Hepatocyte (in vitro differentiated cells): ENCODE data around the gene DACT2. TPM values are rescaled to one million over a fixed set of nuclear protein-coding genes. Genes with fewer than 3 reads are reported as not detected.
A peak's percentile ranks its signal among the peaks of the same experiment; 100 is the strongest.

Experiments
- DNase-seq: peaks from one replicate; pipeline ENCODE4 v3.0.0-alpha.2; 2016; ENCODE audit warnings: low spot score
- H2AFZ ChIP-seq: fragments of 200-600 bp; sonication (generic); 2 replicates; pipeline ENCODE4 v1.6.0; 2016; ENCODE audit warnings: antibody characterized with exemption, mild to moderate bottlenecking
- H3K27ac ChIP-seq: fragments of 200-600 bp; sonication (generic); 2 replicates; pipeline ENCODE4 v1.5.1; 2016; ENCODE audit warnings: mild to moderate bottlenecking
- H3K27me3 ChIP-seq: fragments of 200-600 bp; sonication (generic); 2 replicates; pipeline ENCODE4 v1.6.1; 2016
- H3K36me3 ChIP-seq: fragments of 200-600 bp; sonication (generic); replicated peaks from 2 replicates; pipeline ENCODE4 v1.5.1; 2016; ENCODE audit warnings: low read depth; ENCODE audit not compliant: insufficient read depth
- H3K4me1 ChIP-seq: fragments of 200-600 bp; sonication (generic); 2 replicates; pipeline ENCODE4 v1.5.1; 2016; ENCODE audit warnings: mild to moderate bottlenecking, moderate library complexity; ENCODE audit not compliant: insufficient read depth
- H3K4me2 ChIP-seq: fragments of 200-600 bp; sonication (generic); 2 replicates; pipeline ENCODE4 v1.6.0; 2016
- H3K4me3 ChIP-seq: fragments of 200-600 bp; sonication (generic); 2 replicates; pipeline ENCODE4 v1.5.1; 2016; ENCODE audit warnings: mild to moderate bottlenecking
- H3K79me2 ChIP-seq: fragments of 200-600 bp; sonication (generic); 2 replicates; pipeline ENCODE4 v1.6.0; 2017; ENCODE audit warnings: mild to moderate bottlenecking
- H3K9me2 ChIP-seq: fragments of 200-600 bp; sonication (generic); replicated peaks from 2 replicates; pipeline ENCODE4 v1.6.0; 2017; ENCODE audit warnings: mild to moderate bottlenecking; ENCODE audit not compliant: insufficient read depth
- H3K9me3 ChIP-seq: fragments of 200-600 bp; sonication (generic); 2 replicates; pipeline ENCODE4 v1.5.1; 2016; ENCODE audit warnings: low read depth, mild to moderate bottlenecking
- H4K20me1 ChIP-seq: fragments of 200-600 bp; sonication (generic); 2 replicates; pipeline ENCODE4 v1.6.0; 2016; ENCODE audit warnings: mild to moderate bottlenecking; ENCODE audit not compliant: insufficient read depth, poor library complexity, severe bottlenecking
- CTCF ChIP-seq: fragments of 200-600 bp; sonication (generic); IDR thresholded peaks from 2 replicates; pipeline ENCODE4 v1.5.1; 2016; ENCODE audit warnings: antibody characterized with exemption, mild to moderate bottlenecking; ENCODE audit not compliant: poor library complexity
- EZH2 ChIP-seq: fragments of 200-600 bp; sonication (generic); IDR thresholded peaks from 2 replicates; pipeline ENCODE4 v1.6.1; 2016; ENCODE audit warnings: antibody characterized with exemption, mild to moderate bottlenecking, borderline replicate concordance
- EZH2phosphoT487 ChIP-seq: fragments of 200-600 bp; sonication (generic); IDR thresholded peaks from one replicate; pipeline ENCODE4 v1.6.1; 2018; ENCODE audit warnings: antibody characterized with exemption, mild to moderate bottlenecking, low read depth, moderate library complexity; ENCODE audit not compliant: unreplicated experiment, severe bottlenecking
- WGBS: methylation state at CpG from one replicate; pipeline ENCODE4 v1.1.6; 2016; ENCODE audit warnings: low lambda C conversion rate; ENCODE audit errors: missing lambda C conversion rate; 5-methylcytosine and 5-hydroxymethylcytosine counted together
- polyA plus RNA-seq: library from polyadenylated mRNA; unstranded; fragments of >200 nt; fragmentation: Nextera tagmentation; extraction: Ambion mirVana; gene quantifications from 2 replicates; pipeline ENCODE4 v1.2.1, GENCODE V29; 2016
- total RNA-seq: library from RNA; depleted of rRNA; stranded (reverse); fragments of >200 nt; gene quantifications from 2 replicates; pipeline ENCODE4 v1.2.3, GENCODE V29; 2014

DACT2 gene
- total and polyA plus RNA-seq, 2 experiments from 2014 or later, result 8.2 to 8.8 TPM

- Histone ChIP-seq H3K4me2 (peak overlapping the region; percentile 72), H3K27me3 (no peaks in the 10 kb centered on the region), H3K27ac (peak overlapping the region; percentile 90), H4K20me1 (no peaks in the 10 kb centered on the region), H3K79me2 (no peaks in the 10 kb centered on the region), H3K9me2 (no peaks in the 10 kb centered on the region), H2AFZ (peak overlapping the region; percentile 60), H3K9me3 (no peaks in the 10 kb centered on the region), H3K4me3 (no peak overlapping the region), H3K4me1 (peaks cover 27% of the 10 kb centered on the region), H3K36me3 (no peaks in the 10 kb centered on the region)
- 27% methylated on average over 15 of the region's 16 CpGs for WGBS
- TF ChIP-seq EZH2phosphoT487, result no peak
- no peak for TF ChIP-seq EZH2
- TF ChIP-seq CTCF, result no peak
- DNase-seq, result peak; percentile 77
These were observed 17.8 kb downstream of the DACT2 start for GRCh38 chr6:168301648-168302398.

- 77% methylated on average over 20 of the region's 20 CpGs for WGBS
- Histone ChIP-seq H3K4me2 (peak overlapping the region; percentile 72), H3K79me2 (no peaks in the 10 kb centered on the region), H2AFZ (peak overlapping the region; percentile 60), H3K36me3 (no peaks in the 10 kb centered on the region), H3K4me1 (peaks cover 27% of the 10 kb centered on the region), H3K9me3 (no peaks in the 10 kb centered on the region), H3K27ac (peak overlapping the region; percentile 90), H4K20me1 (no peaks in the 10 kb centered on the region), H3K9me2 (no peaks in the 10 kb centered on the region), H3K27me3 (no peaks in the 10 kb centered on the region), H3K4me3 (no peak overlapping the region)
- TF ChIP-seq EZH2phosphoT487 (no peak), EZH2 (no peak), CTCF (no peak)
- DNase-seq, result no peak
These were observed 18.5 kb downstream of the DACT2 start for GRCh38 chr6:168300975-168301647.

- H3K4me3 ChIP-seq, result no peak overlapping the region
- H3K27me3 ChIP-seq, result no peaks in the 10 kb centered on the region
- peaks cover 27% of the 10 kb centered on the region for H3K4me1 ChIP-seq
- H3K36me3 ChIP-seq, result no peaks in the 10 kb centered on the region
- H3K9me3 ChIP-seq, result no peaks in the 10 kb centered on the region
- no peak overlapping the region for H3K27ac ChIP-seq
- no peak for DNase-seq
- no peaks in the 10 kb centered on the region for H3K9me2 ChIP-seq
- TF ChIP-seq CTCF, result no peak
- TF ChIP-seq EZH2phosphoT487, result no peak
- TF ChIP-seq EZH2, result no peak
- H3K4me2 ChIP-seq, result no peak overlapping the region
- 94% methylated on average over 28 of the region's 28 CpGs for WGBS
- no peaks in the 10 kb centered on the region for H3K79me2 ChIP-seq
- no peak overlapping the region for H2AFZ ChIP-seq
- H4K20me1 ChIP-seq, result no peaks in the 10 kb centered on the region
These were observed 19.8 kb downstream of the DACT2 start for GRCh38 chr6:168299541-168300511.
